Iris pigment epithelial cell (primary cell): Measurements from ENCODE around the gene TAS2R41.

Source experiments
- DNase-seq: peaks from one replicate; pipeline ENCODE4 v3.0.0-alpha.2; 2011; ENCODE audit warnings: low read depth

The TAS2R41 gene

GRCh38 chr7:143493751-143494150, 16.1 kb downstream of the TAS2R41 start:
- DNase-seq: no peak

- peak; percentile 34 for DNase-seq
Measured at GRCh38 chr7:143494622-143495021, 16.9 kb downstream of the TAS2R41 start.

GRCh38 chr7:143495851-143496250, 18.2 kb downstream of the TAS2R41 start:
- DNase-seq: no peak

GRCh38 chr7:143496263-143496662, 18.6 kb downstream of the TAS2R41 start:
- no peak for DNase-seq

GRCh38 chr7:143497008-143497795, 19.5 kb downstream of the TAS2R41 start:
- no peak for DNase-seq

GRCh38 chr7:143499246-143499645, 21.6 kb downstream of the TAS2R41 start:
- DNase-seq: peak; percentile 84

GRCh38 chr7:143499743-143500348, 22.2 kb downstream of the TAS2R41 start:
- peak; percentile 74 for DNase-seq

- DNase-seq: no peak
Measured at GRCh38 chr7:143503261-143503660, 25.6 kb downstream of the TAS2R41 start.

GRCh38 chr7:143504215-143504936, 26.7 kb downstream of the TAS2R41 start:
- DNase-seq: no peak

- no peak for DNase-seq
Measured at GRCh38 chr7:143504937-143505297, 27.2 kb downstream of the TAS2R41 start.

GRCh38 chr7:143505838-143506237, 28.2 kb downstream of the TAS2R41 start:
- DNase-seq: no peak

- DNase-seq: no peak
Measured at GRCh38 chr7:143507094-143507518, 29.4 kb downstream of the TAS2R41 start.

- DNase-seq: no peak
Measured at GRCh38 chr7:143507534-143508055, 29.9 kb downstream of the TAS2R41 start.

GRCh38 chr7:143510854-143511592, 33.4 kb downstream of the TAS2R41 start:
- no peak for DNase-seq

GRCh38 chr7:143511593-143512047, 33.9 kb downstream of the TAS2R41 start:
- DNase-seq: no peak

GRCh38 chr7:143512488-143513340, 35.0 kb downstream of the TAS2R41 start:
- DNase-seq: peak; percentile 26

- DNase-seq: no peak
Measured at GRCh38 chr7:143514487-143514886, 36.8 kb downstream of the TAS2R41 start.

- DNase-seq: no peak
Measured at GRCh38 chr7:143514995-143515735, 37.5 kb downstream of the TAS2R41 start.

- DNase-seq: peak; percentile 34
Measured at GRCh38 chr7:143516981-143517380, 39.3 kb downstream of the TAS2R41 start.

- DNase-seq: no peak
Measured at GRCh38 chr7:143518521-143518920, 40.8 kb downstream of the TAS2R41 start.
